ENCODE results near the gene UNC13C.

The UNC13C gene

DNA sequence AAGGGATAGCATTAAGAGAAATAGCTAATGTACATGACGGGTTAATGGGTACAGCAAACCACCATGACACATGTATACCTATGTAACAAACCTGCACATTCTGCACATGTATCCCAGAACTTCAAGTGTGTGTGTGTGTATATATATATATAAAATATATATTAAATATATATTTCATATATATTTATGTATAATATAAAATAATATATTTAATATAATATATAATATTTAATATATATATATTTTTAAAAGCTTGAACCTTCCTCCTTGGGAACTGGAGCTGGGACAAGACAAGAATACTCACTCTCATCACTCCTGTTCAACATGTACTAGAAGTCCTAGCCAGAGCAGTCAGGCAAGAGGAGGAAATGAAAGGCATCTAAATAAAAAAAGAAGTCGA lies 149.3 kb downstream of the UNC13C start:
- FAIRE-seq (no peak), DNase-seq (ENCODE audit: insufficient read length) (no peak)
- TF ChIP-seq TAF1 (IDR thresholded peaks at IDR 0.05; ENCODE audit: borderline replicate concordance, low read depth, low read length) (no peak), POLR2A (IDR thresholded peaks at IDR 0.05; ENCODE audit: low read depth, low read length) (no peak), POLR2AphosphoS5 (IDR thresholded peaks at IDR 0.05; ENCODE audit: low read depth, low read length) (no peak)

DNA sequence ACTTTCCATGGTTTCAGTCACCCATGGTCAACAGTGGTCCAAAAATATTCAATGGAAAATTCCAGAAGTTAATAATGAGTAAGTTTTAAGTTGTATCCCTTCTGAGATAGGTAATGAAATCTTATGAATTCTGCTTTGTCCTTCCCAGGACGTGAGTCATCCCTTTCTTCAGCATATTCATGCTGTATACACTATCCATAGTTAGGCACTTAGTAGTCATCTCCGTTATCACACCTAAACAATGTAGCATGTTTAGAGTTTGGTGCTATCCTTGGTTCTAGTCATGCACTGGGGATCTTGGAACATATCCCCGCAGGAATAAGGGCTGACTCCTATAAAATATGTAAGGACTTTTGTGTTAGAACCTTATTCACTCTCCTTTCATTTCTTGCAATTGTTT lies 153.2 kb downstream of the UNC13C start:
- no peak for TF ChIP-seq POLR2AphosphoS5 (IDR thresholded peaks at IDR 0.05; ENCODE audit: low read depth, low read length)
- TF ChIP-seq POLR2A (IDR thresholded peaks at IDR 0.05; ENCODE audit: low read depth, low read length) = no peak
- no peak for TF ChIP-seq TAF1 (IDR thresholded peaks at IDR 0.05; ENCODE audit: borderline replicate concordance, low read depth, low read length)
- no peak for FAIRE-seq
- no peak for DNase-seq (ENCODE audit: insufficient read length)

DNA sequence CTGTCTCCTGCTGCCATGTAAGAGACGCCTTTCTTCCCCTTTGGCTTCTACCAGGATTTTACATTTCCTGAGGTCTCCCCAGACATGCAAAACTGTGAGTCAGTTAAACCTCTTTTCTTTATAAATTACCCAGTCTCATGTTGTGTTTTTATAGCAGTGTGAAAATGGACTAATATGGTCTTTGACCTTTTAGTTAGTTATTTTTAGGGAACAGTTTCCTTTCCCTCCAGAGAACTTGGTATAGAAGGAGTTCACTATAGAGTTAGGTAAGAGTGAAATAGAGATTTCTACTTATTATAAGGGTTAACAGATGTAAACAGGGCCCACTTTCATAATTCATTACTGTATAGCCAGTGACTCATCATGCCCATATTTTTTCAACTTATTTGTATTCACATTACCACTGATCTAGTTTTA lies 170.9 kb downstream of the UNC13C start:
- DNase-seq (ENCODE audit: insufficient read length) (no peak), FAIRE-seq (no peak)
- TF ChIP-seq TAF1 (IDR thresholded peaks at IDR 0.05; ENCODE audit: borderline replicate concordance, low read depth, low read length) = no peak
- TF ChIP-seq POLR2AphosphoS5 (IDR thresholded peaks at IDR 0.05; ENCODE audit: low read depth, low read length) = no peak
- no peak for TF ChIP-seq POLR2A (IDR thresholded peaks at IDR 0.05; ENCODE audit: low read depth, low read length)

- no peak for FAIRE-seq
- no peak for DNase-seq (ENCODE audit: insufficient read length)
- TF ChIP-seq POLR2A (IDR thresholded peaks at IDR 0.05; ENCODE audit: low read depth, low read length) (no peak), POLR2AphosphoS5 (IDR thresholded peaks at IDR 0.05; ENCODE audit: low read depth, low read length) (no peak)
Observed at GRCh38 chr15:54150255-54150654, 172.0 kb downstream of the UNC13C start.

GRCh38 chr15:54159012-54159411 lies 180.8 kb downstream of the UNC13C start:
- TF ChIP-seq POLR2AphosphoS5 (IDR thresholded peaks at IDR 0.05; ENCODE audit: low read depth, low read length) (no peak), TAF1 (IDR thresholded peaks at IDR 0.05; ENCODE audit: borderline replicate concordance, low read depth, low read length) (no peak), POLR2A (IDR thresholded peaks at IDR 0.05; ENCODE audit: low read depth, low read length) (no peak)
- FAIRE-seq (no peak), DNase-seq (ENCODE audit: insufficient read length) (no peak)

DNA sequence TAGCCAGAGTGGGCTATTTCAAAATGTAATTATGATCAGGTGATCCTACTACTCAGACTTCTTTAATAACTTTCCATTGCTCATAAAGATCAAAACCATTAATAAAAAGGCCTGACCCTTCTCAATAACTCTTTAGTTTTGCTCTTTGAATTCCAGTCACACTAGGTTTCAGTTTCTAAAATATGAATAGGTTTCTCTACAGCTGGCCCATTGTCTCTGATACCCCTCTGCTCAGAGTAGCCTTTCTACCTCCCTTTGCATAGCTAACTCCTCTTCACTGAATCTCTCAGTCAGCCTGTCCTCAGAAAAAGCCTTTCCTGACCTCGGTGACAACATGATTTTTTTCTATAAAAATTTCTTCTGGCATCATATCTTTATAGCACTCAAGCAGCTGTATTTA lies 209.1 kb downstream of the UNC13C start:
- no peak for FAIRE-seq
- no peak for TF ChIP-seq TAF1 (IDR thresholded peaks at IDR 0.05; ENCODE audit: borderline replicate concordance, low read depth, low read length)
- TF ChIP-seq POLR2A (IDR thresholded peaks at IDR 0.05; ENCODE audit: low read depth, low read length) = no peak
- no peak for TF ChIP-seq POLR2AphosphoS5 (IDR thresholded peaks at IDR 0.05; ENCODE audit: low read depth, low read length)
- no peak for DNase-seq (ENCODE audit: insufficient read length)

GRCh38 chr15:54197995-54198394 lies 219.8 kb downstream of the UNC13C start:
- TF ChIP-seq POLR2A (IDR thresholded peaks at IDR 0.05; ENCODE audit: low read depth, low read length) (no peak), POLR2AphosphoS5 (IDR thresholded peaks at IDR 0.05; ENCODE audit: low read depth, low read length) (no peak), TAF1 (IDR thresholded peaks at IDR 0.05; ENCODE audit: borderline replicate concordance, low read depth, low read length) (no peak)
- no peak for DNase-seq (ENCODE audit: insufficient read length)
- FAIRE-seq = no peak

- TF ChIP-seq TAF1 (IDR thresholded peaks at IDR 0.05; ENCODE audit: borderline replicate concordance, low read depth, low read length) (no peak), POLR2A (IDR thresholded peaks at IDR 0.05; ENCODE audit: low read depth, low read length) (no peak), POLR2AphosphoS5 (IDR thresholded peaks at IDR 0.05; ENCODE audit: low read depth, low read length) (no peak)
- DNase-seq (ENCODE audit: insufficient read length) (no peak), FAIRE-seq (no peak)
Observed at GRCh38 chr15:54206586-54207321, 228.5 kb downstream of the UNC13C start.

- TF ChIP-seq POLR2A (IDR thresholded peaks at IDR 0.05; ENCODE audit: low read depth, low read length) (no peak), POLR2AphosphoS5 (IDR thresholded peaks at IDR 0.05; ENCODE audit: low read depth, low read length) (no peak), TAF1 (IDR thresholded peaks at IDR 0.05; ENCODE audit: borderline replicate concordance, low read depth, low read length) (no peak)
- FAIRE-seq = no peak
- DNase-seq (ENCODE audit: insufficient read length) = no peak
Observed at GRCh38 chr15:54208786-54209185, 230.5 kb downstream of the UNC13C start.

GRCh38 chr15:54212635-54213034 lies 234.4 kb downstream of the UNC13C start:
- no peak for TF ChIP-seq POLR2A (IDR thresholded peaks at IDR 0.05; ENCODE audit: low read depth, low read length)
- DNase-seq (ENCODE audit: insufficient read length) (no peak), FAIRE-seq (no peak)

DNA sequence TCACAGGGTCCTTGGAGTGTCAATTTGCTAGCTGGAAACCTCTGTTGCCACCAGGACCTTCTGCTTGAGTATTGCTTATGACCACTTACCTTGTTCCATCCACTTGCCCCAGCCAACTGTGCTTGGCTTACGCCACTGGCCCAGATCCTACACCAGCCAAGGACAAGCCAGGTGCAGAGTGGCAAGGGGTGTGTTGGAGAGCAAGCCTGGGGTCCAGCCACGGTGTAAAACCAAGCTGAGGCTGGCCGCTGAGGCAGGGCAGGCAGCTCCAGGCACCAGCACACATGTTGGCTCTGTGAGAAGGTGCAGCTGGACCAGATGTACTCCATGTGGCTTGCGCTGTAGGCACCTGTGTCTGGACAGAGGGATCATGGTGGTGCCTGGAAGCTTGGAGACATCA lies 248.2 kb downstream of the UNC13C start:
- DNase-seq (ENCODE audit: insufficient read length) = no peak
- no peak for FAIRE-seq

GRCh38 chr15:54227569-54227968 lies 249.3 kb downstream of the UNC13C start:
- TF ChIP-seq POLR2A (IDR thresholded peaks at IDR 0.05; ENCODE audit: low read depth, low read length) (no peak), POLR2AphosphoS5 (IDR thresholded peaks at IDR 0.05; ENCODE audit: low read depth, low read length) (no peak), TAF1 (IDR thresholded peaks at IDR 0.05; ENCODE audit: borderline replicate concordance, low read depth, low read length) (no peak)
- FAIRE-seq = no peak
- no peak for DNase-seq (ENCODE audit: insufficient read length)

More for the DNA sequence above, 248.2 kb downstream of the UNC13C start:
- TF ChIP-seq POLR2A (IDR thresholded peaks at IDR 0.05; ENCODE audit: low read depth, low read length) (no peak), TAF1 (IDR thresholded peaks at IDR 0.05; ENCODE audit: borderline replicate concordance, low read depth, low read length) (no peak), POLR2AphosphoS5 (IDR thresholded peaks at IDR 0.05; ENCODE audit: low read depth, low read length) (no peak)

All from GM12892 (cell line).